Thyroid gland (tissue), 4 donors: Measurements from ENCODE around the gene ACHE. TPM values are rescaled to one million over a fixed set of nuclear protein-coding genes. Genes with fewer than 3 reads are reported as not detected.

Experiments used
- DNase-seq, 2 donors: peaks; one replicate each; pipeline ENCODE4 v3.0.0-alpha.2; 2019
- H3K27ac ChIP-seq, 3 donors: fragments of 200-600 bp; sonication (generic); 1 replicate in 2 of 3; 2 replicates in 1 of 3; pipeline ENCODE4 v1.5.1; 2016 to 2019; ENCODE audit warnings: mild to moderate bottlenecking in 1 of 3, moderate library complexity in 1 of 3
- H3K27me3 ChIP-seq: fragments of 200-600 bp; sonication (generic); one replicate; pipeline ENCODE4 v1.5.1; 2019
- H3K36me3 ChIP-seq, 2 donors: fragments of 200-600 bp; sonication (generic); one replicate each; pipeline ENCODE4 v1.5.1; 2016 to 2019
- H3K4me1 ChIP-seq, 2 donors: fragments of 200-600 bp; sonication (generic); one replicate each; pipeline ENCODE4 v1.5.1; 2017 to 2019
- H3K4me3 ChIP-seq, 3 donors: fragments of 200-600 bp; sonication (generic); replicated peaks in 1 of 3; 1 replicate in 2 of 3; 2 replicates in 1 of 3; pipeline ENCODE4 v1.5.1; 2016; ENCODE audit warnings: mild to moderate bottlenecking in 1 of 3
- H3K9me3 ChIP-seq: fragments of 200-600 bp; sonication (generic); one replicate; pipeline ENCODE4 v1.5.1; 2017
- POLR2A ChIP-seq, 2 donors: fragments of 450-650 bp; IDR thresholded peaks; one replicate each; pipeline ENCODE4 v1.6.1; 2017; ENCODE audit warnings: antibody characterized with exemption in 2 of 2, mild to moderate bottlenecking in 2 of 2, moderate library complexity in 1 of 2
- WGBS, 2 donors: methylation state at CpG; one replicate each; pipeline ENCODE4 v1.1.5; 2017; 5-methylcytosine and 5-hydroxymethylcytosine counted together
- intact Hi-C: fragments of 100-400 bp; cut with DNase I; formaldehyde crosslinking; loops from one replicate; pipeline ENCODE4 v1.15.1; 2023
- total RNA-seq, 4 donors: library from RNA; depleted of rRNA; stranded (reverse); fragments of >200 nt; gene quantifications; one replicate each; pipeline ENCODE4 v1.2.3, GENCODE V29; 2016
- TF ChIP-seq, protein P1 (sequence below), 6 experiments: fragments of 200-600 bp in 3 of 6; fragments of 450-650 bp in 3 of 6; sonication (generic) in 3 of 6; IDR thresholded peaks; one replicate each; pipeline ENCODE4 v1.5.1; 2016 to 2019; ENCODE audit warnings: antibody characterized with exemption in 6 of 6, mild to moderate bottlenecking in 2 of 6, inconsistent platforms in 1 of 6, moderate library complexity in 1 of 6

ACHE gene
- total RNA-seq, 4 donors from 2014 or later, result 1.0 to 4.8 (median 1.8) TPM

DNA sequence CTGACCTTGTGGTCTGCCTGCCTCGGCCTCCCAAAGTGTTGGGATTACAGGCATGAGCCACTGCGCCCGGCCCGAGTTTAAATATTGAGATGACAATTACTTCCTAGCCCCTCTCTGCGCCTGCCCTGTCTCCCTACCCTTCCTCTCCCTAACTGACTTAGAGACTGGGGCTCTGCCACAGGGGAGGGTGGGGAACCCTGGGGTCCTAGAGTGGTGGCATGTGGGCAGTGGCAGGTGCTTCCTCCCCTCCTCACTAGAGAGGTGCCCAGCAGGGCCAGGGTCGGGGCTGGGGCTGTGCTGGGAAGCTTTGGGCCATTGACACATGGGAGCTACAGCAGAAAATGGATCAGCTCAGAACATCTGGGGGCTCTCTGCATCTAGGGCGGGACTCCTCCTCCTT, 7.0 kb upstream of the ACHE start:
- 85 to 88% methylated on average over 7 of the region's 7 CpGs for WGBS, 2 donors
- H3K27me3 ChIP-seq, result peaks cover 4% of the 10 kb centered on the region
- H3K27ac ChIP-seq, result no peak overlapping the region
- TF ChIP-seq POLR2A (IDR thresholded peaks at IDR 0.05), result no peak
- TF ChIP-seq, protein P1, sequence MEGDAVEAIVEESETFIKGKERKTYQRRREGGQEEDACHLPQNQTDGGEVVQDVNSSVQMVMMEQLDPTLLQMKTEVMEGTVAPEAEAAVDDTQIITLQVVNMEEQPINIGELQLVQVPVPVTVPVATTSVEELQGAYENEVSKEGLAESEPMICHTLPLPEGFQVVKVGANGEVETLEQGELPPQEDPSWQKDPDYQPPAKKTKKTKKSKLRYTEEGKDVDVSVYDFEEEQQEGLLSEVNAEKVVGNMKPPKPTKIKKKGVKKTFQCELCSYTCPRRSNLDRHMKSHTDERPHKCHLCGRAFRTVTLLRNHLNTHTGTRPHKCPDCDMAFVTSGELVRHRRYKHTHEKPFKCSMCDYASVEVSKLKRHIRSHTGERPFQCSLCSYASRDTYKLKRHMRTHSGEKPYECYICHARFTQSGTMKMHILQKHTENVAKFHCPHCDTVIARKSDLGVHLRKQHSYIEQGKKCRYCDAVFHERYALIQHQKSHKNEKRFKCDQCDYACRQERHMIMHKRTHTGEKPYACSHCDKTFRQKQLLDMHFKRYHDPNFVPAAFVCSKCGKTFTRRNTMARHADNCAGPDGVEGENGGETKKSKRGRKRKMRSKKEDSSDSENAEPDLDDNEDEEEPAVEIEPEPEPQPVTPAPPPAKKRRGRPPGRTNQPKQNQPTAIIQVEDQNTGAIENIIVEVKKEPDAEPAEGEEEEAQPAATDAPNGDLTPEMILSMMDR (IDR thresholded peaks at IDR 0.05), result no peak
- no peak for DNase-seq
- intact Hi-C loops, result no loop called here
- H3K9me3 ChIP-seq, result no peaks in the 10 kb centered on the region
- H3K36me3 ChIP-seq, result no peaks in the 10 kb centered on the region
- H3K4me1 ChIP-seq, result no peaks in the 10 kb centered on the region
- H3K4me3 ChIP-seq, result no peak overlapping the region

DNA sequence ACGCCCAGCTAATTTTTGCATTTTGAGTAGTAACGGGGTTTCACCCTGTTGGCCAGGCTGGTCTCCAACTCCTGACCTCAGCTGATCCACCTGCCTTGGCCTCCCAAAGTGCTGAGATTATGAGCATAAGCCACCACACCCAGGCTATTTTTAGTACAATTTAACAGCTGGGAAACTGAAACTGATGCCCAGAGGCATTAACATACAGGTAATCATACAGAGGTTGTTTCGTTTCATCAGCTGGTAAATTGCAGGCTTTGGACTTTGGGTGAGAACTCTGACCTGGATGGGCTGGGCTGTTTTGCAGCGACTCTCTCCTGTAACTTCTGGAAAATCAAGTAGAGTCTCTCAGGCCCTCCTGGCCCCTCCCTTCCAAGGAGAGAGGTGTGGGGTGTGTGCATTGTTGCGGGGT, 6.2 kb upstream of the ACHE start:
- H3K4me1 ChIP-seq, result peaks cover 0 to 5% of the 10 kb centered on the region in 2 donors
- WGBS, 2 donors, result 68 to 89% methylated on average over 5 of the region's 5 CpGs
- no peak for TF ChIP-seq POLR2A (IDR thresholded peaks at IDR 0.05)
- TF ChIP-seq, protein P1 (IDR thresholded peaks at IDR 0.05), result no peak
- no peaks in the 10 kb centered on the region for H3K36me3 ChIP-seq
- no peak overlapping the region for H3K4me3 ChIP-seq
- H3K9me3 ChIP-seq, result no peaks in the 10 kb centered on the region
- H3K27me3 ChIP-seq, result peaks cover 4% of the 10 kb centered on the region
- H3K27ac ChIP-seq, result no peak overlapping the region
- intact Hi-C loops, result no loop called here
- no peak for DNase-seq

DNA sequence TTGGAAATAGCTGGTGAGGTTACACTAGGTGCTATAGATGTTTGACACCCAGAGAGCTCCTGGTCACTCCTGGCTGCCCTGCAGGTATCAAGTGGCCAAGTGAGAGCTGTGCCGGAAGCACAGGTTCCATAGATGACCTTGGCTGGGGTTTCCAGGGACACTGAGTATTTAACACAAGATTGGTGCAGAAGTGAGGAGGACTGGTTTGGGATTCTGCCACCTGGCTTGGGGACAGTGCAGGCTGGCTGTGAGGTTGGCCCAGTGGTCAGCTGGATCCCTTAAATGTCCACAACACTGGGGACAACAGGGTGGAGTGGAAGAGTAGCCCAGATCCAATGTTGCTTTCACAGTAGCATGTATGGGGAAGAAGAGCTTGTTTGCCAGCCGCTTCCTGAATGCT, 5.3 kb upstream of the ACHE start:
- Histone ChIP-seq H3K27ac (no peak overlapping the region), H3K4me3 (no peak overlapping the region), H3K4me1 (peaks cover 7 to 13% of the 10 kb centered on the region in 2 donors), H3K9me3 (no peaks in the 10 kb centered on the region), H3K36me3 (no peaks in the 10 kb centered on the region), H3K27me3 (peaks cover 9% of the 10 kb centered on the region)
- peak; percentile 78 to 82 for DNase-seq
- intact Hi-C loops, result no loop called here
- TF ChIP-seq POLR2A (IDR thresholded peaks at IDR 0.05), result no peak
- TF ChIP-seq, protein P1 (IDR thresholded peaks at IDR 0.05), result no peak
- 47 to 74% methylated on average over 2 of the region's 2 CpGs for WGBS, 2 donors

DNA sequence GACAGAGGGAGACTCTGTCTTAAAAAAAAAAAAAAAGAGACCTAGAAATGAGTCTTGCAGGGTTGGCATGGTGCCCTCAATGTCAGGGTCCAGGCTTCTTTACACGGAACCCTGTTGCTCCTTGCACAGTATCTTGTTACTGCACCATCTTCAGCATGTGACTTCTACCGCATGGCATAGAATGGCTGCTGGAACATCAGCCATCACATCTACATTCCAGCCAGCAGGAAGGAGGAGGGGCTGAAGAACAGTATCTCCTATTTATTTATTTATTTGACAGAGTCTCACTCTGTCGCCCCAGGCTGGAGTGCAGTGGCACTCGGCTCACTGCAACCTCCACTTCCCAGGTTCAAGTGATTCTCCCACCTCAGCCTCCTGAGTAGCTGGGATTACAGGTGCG, 3.7 kb upstream of the ACHE start:
- WGBS, 2 donors, result 90 to 93% methylated on average over 5 of the region's 5 CpGs
- H3K4me3 ChIP-seq, result no peak overlapping the region
- no peaks in the 10 kb centered on the region for H3K9me3 ChIP-seq
- H3K4me1 ChIP-seq, result peaks cover 15 to 28% of the 10 kb centered on the region in 2 donors
- no peak overlapping the region for H3K27ac ChIP-seq
- no peak for DNase-seq
- peaks cover 10% of the 10 kb centered on the region for H3K27me3 ChIP-seq
- TF ChIP-seq, protein P1 (IDR thresholded peaks at IDR 0.05), result no peak
- TF ChIP-seq POLR2A (IDR thresholded peaks at IDR 0.05), result no peak
- intact Hi-C loops, result loop anchor here (10.0 kb wide), 1 partner anchor 265 kb away; the partner anchor contains the start of gene VGF
- H3K36me3 ChIP-seq, result no peaks in the 10 kb centered on the region

DNA sequence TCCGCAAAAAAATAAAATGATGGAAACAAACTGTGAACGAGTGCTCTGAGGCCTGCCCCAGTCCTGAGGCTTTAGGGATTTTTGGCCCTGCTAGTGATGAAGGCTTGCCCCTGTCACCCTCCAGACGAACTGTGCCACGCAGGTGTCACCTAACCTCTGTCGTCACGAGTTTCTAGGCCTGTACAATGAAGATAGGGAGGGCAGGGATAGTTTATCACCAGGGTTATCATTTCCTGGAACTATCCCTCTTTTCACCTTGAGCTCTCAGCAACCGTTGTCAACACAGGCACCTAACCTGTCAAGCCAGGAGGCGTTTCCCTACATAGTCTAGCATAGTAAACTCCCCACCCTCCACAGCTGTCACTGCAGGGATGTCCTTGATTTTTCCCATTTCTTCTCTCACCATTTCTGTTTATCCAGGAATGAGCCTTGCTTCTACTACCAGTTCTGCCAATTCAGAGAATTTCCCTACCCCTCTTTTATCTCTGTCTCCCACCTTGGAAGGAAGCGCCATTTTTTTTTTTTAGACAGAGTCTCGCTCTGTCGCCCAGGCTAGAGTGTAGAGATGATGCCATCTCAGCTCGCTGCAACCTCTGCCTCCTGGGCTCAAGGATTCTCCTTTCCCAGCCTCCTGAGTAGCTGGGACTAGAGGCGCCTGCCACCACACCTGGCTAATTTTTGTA, 2.2 kb upstream of the ACHE start:
- WGBS, 2 donors, result 72 to 73% methylated on average over 13 of the region's 13 CpGs
- TF ChIP-seq, protein P1 (IDR thresholded peaks at IDR 0.05), result no peak
- no peak for TF ChIP-seq POLR2A (IDR thresholded peaks at IDR 0.05)
- no peak for DNase-seq

More for the DNA sequence above, 2.2 kb upstream of the ACHE start:
- no peaks in the 10 kb centered on the region for H3K9me3 ChIP-seq
- intact Hi-C loops, result loop anchor here (2.0 to 10.0 kb wide), 2 partner anchors 161 to 267 kb away; partner anchors contain the start of gene VGF
- no peak overlapping the region for H3K4me3 ChIP-seq
- peaks cover 15 to 31% of the 10 kb centered on the region in 2 donors for H3K4me1 ChIP-seq
- no peaks in the 10 kb centered on the region for H3K36me3 ChIP-seq
- H3K27me3 ChIP-seq, result peaks cover 10% of the 10 kb centered on the region
- no peak overlapping the region for H3K27ac ChIP-seq
